CD14-positive monocyte (primary cell): ENCODE measurements around the gene EZH2. TPM values are rescaled to one million over a fixed set of nuclear protein-coding genes. Genes with fewer than 3 reads are reported as not detected.

Source experiments
- DNase-seq, 3 donors: peaks; one replicate each; pipeline ENCODE4 v3.0.0-alpha.2; 2011 to 2022
- H2AFZ ChIP-seq: 2 replicates; pipeline ENCODE4 v1.6.0; 2012; ENCODE audit warnings: mild to moderate bottlenecking, low read depth, low read length, inconsistent platforms; ENCODE audit not compliant: insufficient read depth, poor library complexity, severe bottlenecking
- H3K27ac ChIP-seq, 2 donors: 1 replicate in 1 of 2; 2 replicates in 1 of 2; pipeline ENCODE4 v1.5.1; 2012 to 2013; ENCODE audit warnings: low read length in 2 of 2, control low read depth in 1 of 2, inconsistent platforms in 1 of 2, low read depth in 1 of 2, mild to moderate bottlenecking in 1 of 2
- H3K27me3 ChIP-seq, 2 donors: one replicate each; pipeline versions ENCODE4 v1.6.0 to v1.6.1; 2011 to 2013; ENCODE audit warnings: low read length in 2 of 2; ENCODE audit not compliant: control insufficient read depth in 2 of 2, insufficient read depth in 2 of 2
- H3K36me3 ChIP-seq, 2 donors: replicated peaks in 1 of 2; 1 replicate in 1 of 2; 2 replicates in 1 of 2; pipeline versions ENCODE4 v1.5.1 to v1.6.1; 2012 to 2013; ENCODE audit warnings: low read length in 2 of 2, control low read depth in 1 of 2, inconsistent platforms in 1 of 2, mild to moderate bottlenecking in 1 of 2; ENCODE audit not compliant: insufficient read depth in 2 of 2, control insufficient read depth in 1 of 2
- H3K4me1 ChIP-seq, 2 donors: 1 replicate in 1 of 2; 2 replicates in 1 of 2; pipeline versions ENCODE4 v1.5.1 to v1.6.1; 2012 to 2013; ENCODE audit warnings: low read length in 2 of 2, control low read depth in 1 of 2, inconsistent platforms in 1 of 2, mild to moderate bottlenecking in 1 of 2, moderate library complexity in 1 of 2; ENCODE audit not compliant: insufficient read depth in 2 of 2, control insufficient read depth in 1 of 2
- H3K4me2 ChIP-seq: replicated peaks from 2 replicates; pipeline ENCODE3; 2012; ENCODE audit warnings: low read length, moderate library complexity, mild to moderate bottlenecking; ENCODE audit not compliant: poor library complexity, severe bottlenecking; ENCODE audit errors: extremely low read depth
- H3K4me3 ChIP-seq, 3 experiments: fragments of 200-600 bp in 1 of 3; sonication (generic) in 1 of 3; replicated peaks in 1 of 3; 1 replicate in 2 of 3; 2 replicates in 1 of 3; pipeline ENCODE4 v1.5.1; 2011 to 2013; ENCODE audit warnings: low read length in 3 of 3, mild to moderate bottlenecking in 3 of 3, control low read depth in 2 of 3, low read depth in 2 of 3, inconsistent platforms in 1 of 3, moderate library complexity in 1 of 3
- H3K79me2 ChIP-seq: 2 replicates; pipeline ENCODE4 v1.6.0; 2012; ENCODE audit warnings: mild to moderate bottlenecking, control low read depth, inconsistent platforms, low read length, moderate library complexity; ENCODE audit not compliant: insufficient read depth
- H3K9ac ChIP-seq: 2 replicates; pipeline ENCODE4 v1.6.0; 2017; ENCODE audit warnings: low read length, mild to moderate bottlenecking; ENCODE audit not compliant: insufficient read depth, poor library complexity, severe bottlenecking
- H3K9me3 ChIP-seq, 2 donors: replicated peaks in 1 of 2; 1 replicate in 1 of 2; 2 replicates in 1 of 2; pipeline versions ENCODE4 v1.5.1 to v1.6.1; 2012 to 2013; ENCODE audit warnings: low read length in 2 of 2, control low read depth in 1 of 2; ENCODE audit not compliant: control insufficient read depth in 1 of 2, insufficient read depth in 1 of 2
- H4K20me1 ChIP-seq: 2 replicates; pipeline ENCODE4 v1.6.0; 2012; ENCODE audit warnings: mild to moderate bottlenecking, low read length, control low read depth, moderate library complexity; ENCODE audit not compliant: insufficient read depth
- H3K27ac Mint-ChIP-seq, 7 donors: one replicate each; pipeline ENCODE4 v1.8.0; 2020; ENCODE audit warnings: mild to moderate bottlenecking in 7 of 7, mixed read lengths in 7 of 7, moderate library complexity in 6 of 7, inconsistent platforms in 2 of 7
- H3K27me3 Mint-ChIP-seq, 3 donors: one replicate each; pipeline ENCODE4 v1.8.0; 2021 to 2022; ENCODE audit warnings: low read depth in 3 of 3, mild to moderate bottlenecking in 3 of 3, mixed read lengths in 3 of 3, moderate library complexity in 3 of 3, inconsistent platforms in 1 of 3
- H3K36me3 Mint-ChIP-seq, 2 donors: one replicate each; pipeline ENCODE4 v1.8.0; 2020; ENCODE audit warnings: mixed read lengths in 2 of 2, inconsistent platforms in 1 of 2, mild to moderate bottlenecking in 1 of 2
- H3K4me1 Mint-ChIP-seq: one replicate; pipeline ENCODE4 v1.8.0; 2020; ENCODE audit warnings: mild to moderate bottlenecking, mixed read lengths
- H3K4me3 Mint-ChIP-seq, 2 donors: one replicate each; pipeline ENCODE4 v1.8.0; 2020; ENCODE audit warnings: mild to moderate bottlenecking in 2 of 2, mixed read lengths in 2 of 2, moderate library complexity in 1 of 2
- H3K9me3 Mint-ChIP-seq, 7 donors: one replicate each; pipeline ENCODE4 v1.8.0; 2020 to 2022; ENCODE audit warnings: mixed read lengths in 7 of 7, mild to moderate bottlenecking in 6 of 7, moderate library complexity in 6 of 7, inconsistent platforms in 2 of 7
- CTCF ChIP-seq: fragments of 200-600 bp; IDR thresholded peaks from one replicate; pipeline ENCODE4 v1.8.0; 2022; ENCODE audit warnings: antibody characterized with exemption, mild to moderate bottlenecking
- WGBS: methylation state at CpG from one replicate; pipeline ENCODE4 v1.1.5; 2013; ENCODE audit warnings: missing lambda C conversion rate; ENCODE audit not compliant: insufficient coverage; 5-methylcytosine and 5-hydroxymethylcytosine counted together
- intact Hi-C, 2 donors: fragments of 100-400 bp; cut with micrococcal nuclease; formaldehyde crosslinking; loops; one replicate each; pipeline versions ENCODE4 v1.15.0 to v1.15.1; 2023
- polyA plus RNA-seq, 3 donors: library from polyadenylated mRNA; depleted of rRNA in 1 of 3; unstranded in 2 of 3; stranded (reverse) in 1 of 3; fragments of 300-500 nt in 2 of 3; fragments of >200 nt in 1 of 3; fragmentation: Illumina TruSeq in 2 of 3; gene quantifications; 1 replicate in 2 of 3; 2 replicates in 1 of 3; pipeline ENCODE4 v1.2.3, GENCODE V29; 2012 to 2021

EZH2 gene
- polyA plus RNA-seq, 3 donors: 1.3 to 6.1 (median 1.6) TPM

DNA sequence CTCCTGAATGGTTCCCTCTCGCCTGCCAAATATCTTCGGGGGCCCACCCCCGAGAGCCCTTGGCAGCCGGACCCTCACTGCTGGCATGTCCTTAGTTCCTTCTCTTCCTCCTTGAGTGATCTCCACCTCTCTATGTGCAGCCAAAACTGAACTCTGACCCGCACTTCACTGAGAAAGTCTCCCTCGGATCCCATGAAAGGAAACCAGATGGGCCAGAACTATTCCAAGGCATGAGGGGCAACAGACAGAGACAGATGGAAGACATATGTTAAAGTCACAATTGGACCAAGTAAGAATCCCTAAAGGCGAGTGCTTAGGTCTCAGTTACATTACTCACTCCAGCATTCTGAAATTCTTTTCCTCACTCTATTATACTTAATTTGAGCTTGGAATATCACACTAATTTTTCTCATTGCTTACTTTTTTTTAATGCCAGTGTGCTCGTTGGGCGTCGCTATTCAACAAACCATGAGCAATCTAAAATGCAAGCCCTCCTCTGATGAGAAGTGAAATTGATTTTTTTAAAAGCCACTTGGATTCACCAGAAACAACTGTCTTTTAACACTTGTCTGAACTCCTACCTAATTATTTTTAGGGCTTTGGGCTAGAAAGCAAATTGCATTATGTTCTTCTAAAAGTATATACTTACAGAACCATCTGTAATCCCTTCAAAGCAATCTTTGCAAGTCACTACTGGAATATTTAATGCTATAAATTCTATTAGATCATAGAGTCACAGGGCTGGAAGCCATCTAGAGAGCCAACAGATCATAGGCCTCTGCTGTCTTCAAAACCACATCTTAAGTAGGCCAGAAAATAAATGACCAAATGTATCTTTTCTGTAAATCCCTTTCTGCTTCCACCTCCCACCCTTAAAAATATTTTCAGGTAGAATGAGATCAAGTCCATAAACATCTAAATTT is 43.3 kb upstream of the EZH2 start:
- no peaks in the 10 kb centered on the region for H3K27me3 ChIP-seq
- TF ChIP-seq CTCF: no peak
- Mint-ChIP-seq H3K27ac (no peak overlapping the region), H3K9me3 (peaks cover 0 to 5% (median 0%) of the 10 kb centered on the region in 7 donors), H3K4me3 (no peak overlapping the region), H3K27me3 (peaks cover 0 to 2% (median 1%) of the 10 kb centered on the region in 3 donors), H3K4me1 (no peaks in the 10 kb centered on the region), H3K36me3 (no peaks in the 10 kb centered on the region)
- no peaks in the 10 kb centered on the region for H3K36me3 ChIP-seq
- 100% methylated on average over 7 of the region's 10 CpGs for WGBS
- no peak overlapping the region for H2AFZ ChIP-seq
- H3K9me3 ChIP-seq: no peaks in the 10 kb centered on the region
- no peak overlapping the region for H3K9ac ChIP-seq
- H4K20me1 ChIP-seq: no peaks in the 10 kb centered on the region
- H3K4me3 ChIP-seq: no peak overlapping the region
- no peaks in the 10 kb centered on the region for H3K79me2 ChIP-seq
- H3K4me2 ChIP-seq: no peak overlapping the region
- no peaks in the 10 kb centered on the region for H3K4me1 ChIP-seq
- no peak for DNase-seq
- intact Hi-C loops: no loop called here
- no peak overlapping the region for H3K27ac ChIP-seq

DNA sequence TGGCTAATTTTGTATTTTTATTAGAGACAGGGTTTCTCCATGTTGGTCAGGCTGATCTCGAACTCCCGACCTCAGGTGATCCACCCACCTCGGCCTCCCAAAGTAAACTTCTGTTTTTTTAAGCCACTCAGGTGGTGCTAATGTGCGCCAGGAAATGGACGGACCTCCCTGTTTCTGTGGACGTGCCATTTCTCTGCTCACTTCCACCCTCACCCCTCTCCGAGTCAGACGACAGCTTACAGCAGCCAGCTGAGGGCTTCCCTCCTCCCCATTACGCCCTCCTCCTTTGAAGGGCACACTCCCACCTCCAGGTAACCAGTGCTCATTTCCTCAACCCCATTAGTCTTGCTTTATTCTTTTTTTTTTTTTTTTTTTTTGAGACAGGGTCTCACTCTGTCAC is 41.7 kb upstream of the EZH2 start:
- intact Hi-C loops: no loop called here
- H3K9me3 ChIP-seq: no peaks in the 10 kb centered on the region

More for the DNA sequence above, 41.7 kb upstream of the EZH2 start:
- peaks cover 0 to 5% (median 0%) of the 10 kb centered on the region in 7 donors for H3K9me3 Mint-ChIP-seq
- no peaks in the 10 kb centered on the region for H3K36me3 Mint-ChIP-seq
- no peaks in the 10 kb centered on the region for H4K20me1 ChIP-seq
- H3K27me3 ChIP-seq: no peaks in the 10 kb centered on the region
- no peak overlapping the region for H3K4me3 Mint-ChIP-seq
- no peaks in the 10 kb centered on the region for H3K4me1 ChIP-seq
- no peaks in the 10 kb centered on the region for H3K4me1 Mint-ChIP-seq
- no peaks in the 10 kb centered on the region for H3K36me3 ChIP-seq
- H2AFZ ChIP-seq: no peak overlapping the region
- H3K79me2 ChIP-seq: no peaks in the 10 kb centered on the region
- H3K27ac Mint-ChIP-seq: no peak overlapping the region
- no peak for TF ChIP-seq CTCF
- no peak overlapping the region for H3K9ac ChIP-seq
- H3K27me3 Mint-ChIP-seq: peaks cover 0 to 2% (median 1%) of the 10 kb centered on the region in 3 donors
- WGBS: 90% methylated on average over 8 of the region's 9 CpGs
- no peak overlapping the region for H3K4me3 ChIP-seq
- H3K27ac ChIP-seq: no peak overlapping the region
- H3K4me2 ChIP-seq: no peak overlapping the region
- no peak for DNase-seq
